ENCODE data around the gene CST7. TPM values are rescaled to one million over a fixed set of nuclear protein-coding genes. Genes with fewer than 3 reads are reported as not detected.

The CST7 gene
- total RNA-seq, result not detected in 2 replicates

GRCh38 chr20:24948939-24949679 is at the start of gene CST7:
Gene CST7 (plus strand): TSS chr20:24949269. CDS start chr20:24949506, 237 bp downstream.

GRCh38 chr20:24992487-24993205 is 43.6 kb downstream of the CST7 start, which contains the start of gene APMAP:
Gene APMAP (minus strand): TSS chr20:24992751. CDS start chr20:24992688, 63 bp downstream.

Other genes starting within 250 kb of the CST7 start
- 75.8 and 82.4 TPM in 2 replicates for gene APMAP, start 43.5 kb downstream of the CST7 start, total RNA-seq
- 1.3 and 2.8 TPM in 2 replicates for gene ACSS1, start 108.9 kb downstream of the CST7 start, total RNA-seq
- gene VSX1, start 132.9 kb downstream of the CST7 start, total RNA-seq, result not detected in 2 replicates
- 58.2 and 68.3 TPM in 2 replicates for gene ENTPD6, start 246.4 kb downstream of the CST7 start, total RNA-seq

All from airway epithelial cell (primary cell).